ENCODE data around the gene LRP2. TPM values are rescaled to one million over a fixed set of nuclear protein-coding genes. Genes with fewer than 3 reads are reported as not detected.

Gene LRP2
- polyA plus RNA-seq, 1 of the 3 experiments (the other 2 are of a cell fraction): not detected

GRCh38 chr2:169344736-169345485, 17.4 kb downstream of the LRP2 start:
- Histone ChIP-seq H3F3A (replicated peaks; ENCODE audit: insufficient read depth) (no peaks in the 10 kb centered on the region), H3K4me2 (no peak overlapping the region), H3K79me2 (ENCODE audit: insufficient read depth) (no peaks in the 10 kb centered on the region), H3K4me3 (ENCODE audit: low read depth in 2 of 2, low read length in 1 of 2) (no peak overlapping the region), H3K4me1 (ENCODE audit: control insufficient read depth in 1 of 2, insufficient read depth in 2 of 2, low read depth in 1 of 2, low read length in 1 of 2) (no peaks in the 10 kb centered on the region), H3K9me3 (no peaks in the 10 kb centered on the region), H3K27ac (ENCODE audit: low read depth in 2 of 2, low read length in 1 of 2) (no peak overlapping the region), H3K9ac (no peak overlapping the region), H4K20me1 (ENCODE audit: insufficient read depth) (no peaks in the 10 kb centered on the region), H3K36me3 (replicated peaks in 1 of 2; ENCODE audit: control insufficient read depth in 1 of 2, insufficient read depth in 2 of 2, low read length in 1 of 2) (no peaks in the 10 kb centered on the region), H3K9me2 (no peaks in the 10 kb centered on the region), H3K27me3 (ENCODE audit: insufficient read depth) (no peaks in the 10 kb centered on the region), H2AFZ (ENCODE audit: low read depth) (no peak overlapping the region)
- 52% methylated on average over 5 of the region's 5 CpGs for WGBS (ENCODE audit: low lambda C conversion rate)
- no peak for DNase-seq
- ChIA-PET POLR2A (no interaction called here), CTCF (no interaction called here)
- TF ChIP-seq PBX3 (IDR thresholded peaks at IDR 0.05) (no peak), NFIC (IDR thresholded peaks at IDR 0.05; ENCODE audit: borderline replicate concordance) (no peak), GABPA (IDR thresholded peaks at IDR 0.05; ENCODE audit: low read depth) (no peak), MXI1 (IDR thresholded peaks at IDR 0.05; ENCODE audit: low read depth, low read length) (no peak), ELF1 (IDR thresholded peaks at IDR 0.05) (no peak), USF2 (IDR thresholded peaks at IDR 0.05; ENCODE audit: borderline replicate concordance, low read depth, low read length) (no peak), EZH2phosphoT487 (IDR thresholded peaks at IDR 0.05; ENCODE audit: borderline replicate concordance, low read depth) (no peak), ZBTB33 (IDR thresholded peaks at IDR 0.05; ENCODE audit: borderline replicate concordance, low read depth) (no peak), JUND (IDR thresholded peaks at IDR 0.05) (no peak), RCOR1 (IDR thresholded peaks at IDR 0.05; ENCODE audit: low read length) (no peak), MAX (IDR thresholded peaks at IDR 0.05; ENCODE audit: low read depth) (no peak), RFX5 (IDR thresholded peaks at IDR 0.05; ENCODE audit: low read length) (no peak), YY1 (IDR thresholded peaks at IDR 0.05; ENCODE audit: low read depth) (no peak), FOXM1 (IDR thresholded peaks at IDR 0.05; ENCODE audit: low read depth) (no peak)

- Histone ChIP-seq H3K27me3 (ENCODE audit: insufficient read depth) (no peaks in the 10 kb centered on the region), H3K79me2 (ENCODE audit: insufficient read depth) (no peaks in the 10 kb centered on the region), H4K20me1 (ENCODE audit: insufficient read depth) (no peaks in the 10 kb centered on the region), H2AFZ (ENCODE audit: low read depth) (no peak overlapping the region), H3F3A (replicated peaks; ENCODE audit: insufficient read depth) (no peaks in the 10 kb centered on the region), H3K9me2 (no peaks in the 10 kb centered on the region), H3K4me2 (no peak overlapping the region), H3K9me3 (no peaks in the 10 kb centered on the region), H3K27ac (ENCODE audit: low read depth in 2 of 2, low read length in 1 of 2) (no peak overlapping the region), H3K4me1 (ENCODE audit: control insufficient read depth in 1 of 2, insufficient read depth in 2 of 2, low read depth in 1 of 2, low read length in 1 of 2) (no peaks in the 10 kb centered on the region), H3K4me3 (ENCODE audit: low read depth in 2 of 2, low read length in 1 of 2) (no peak overlapping the region), H3K36me3 (replicated peaks in 1 of 2; ENCODE audit: control insufficient read depth in 1 of 2, insufficient read depth in 2 of 2, low read length in 1 of 2) (no peaks in the 10 kb centered on the region), H3K9ac (no peak overlapping the region)
- TF ChIP-seq SIN3A (IDR thresholded peaks at IDR 0.05; ENCODE audit: borderline replicate concordance, low read depth, low read length) (no peak), RAD21 (IDR thresholded peaks at IDR 0.05; ENCODE audit: low read length) (no peak), CHD2 (IDR thresholded peaks at IDR 0.05; ENCODE audit: low read length, partially characterized antibody) (no peak), ZBTB33 (IDR thresholded peaks at IDR 0.05; ENCODE audit: borderline replicate concordance, low read depth) (no peak), PBX3 (IDR thresholded peaks at IDR 0.05) (no peak)
- POLR2A ChIA-PET: no interaction called here
- no peak for DNase-seq
- CTCF ChIA-PET: no interaction called here
These were observed 19.1 kb downstream of the LRP2 start for GRCh38 chr2:169343202-169343601.
